Limb (tissue), 2 donors: ENCODE measurements around the gene SNCA.
A peak's percentile ranks its signal among the peaks of the same experiment; 100 is the strongest.

Experiments
- DNase-seq, 2 donors: peaks; one replicate each; pipeline ENCODE4 v3.0.0-alpha.2; 2016; ENCODE audit errors: extremely low spot score in 2 of 2

Gene SNCA

GRCh38 chr4:89814362-89814761 lies 22.6 kb downstream of the SNCA start:
- no peak for DNase-seq

GRCh38 chr4:89813197-89813596 lies 23.8 kb downstream of the SNCA start:
- no peak for DNase-seq

GRCh38 chr4:89807441-89808140 lies 29.4 kb downstream of the SNCA start:
- DNase-seq, result no peak

GRCh38 chr4:89805297-89805696 lies 31.7 kb downstream of the SNCA start:
- DNase-seq, result no peak

GRCh38 chr4:89803915-89804314 lies 33.0 kb downstream of the SNCA start:
- DNase-seq, result no peak

GRCh38 chr4:89803036-89803435 lies 33.9 kb downstream of the SNCA start:
- no peak for DNase-seq

- no peak for DNase-seq
These were observed 36.3 kb downstream of the SNCA start for GRCh38 chr4:89800527-89801103.

GRCh38 chr4:89800012-89800516 lies 36.9 kb downstream of the SNCA start:
- DNase-seq, result no peak

GRCh38 chr4:89799071-89799470 lies 37.9 kb downstream of the SNCA start:
- DNase-seq, result no peak

- peak in 1 of 2 donors; percentile 29 for DNase-seq
These were observed 39.8 kb downstream of the SNCA start for GRCh38 chr4:89797117-89797516.

GRCh38 chr4:89788206-89789072 lies 48.5 kb downstream of the SNCA start:
- DNase-seq, result no peak

GRCh38 chr4:89784686-89785231 lies 52.2 kb downstream of the SNCA start:
- DNase-seq, result no peak

GRCh38 chr4:89781321-89781720 lies 55.6 kb downstream of the SNCA start:
- no peak for DNase-seq

- DNase-seq, result no peak
These were observed 63.2 kb downstream of the SNCA start for GRCh38 chr4:89773805-89774204.

- no peak for DNase-seq
These were observed 67.1 kb downstream of the SNCA start for GRCh38 chr4:89769856-89770255.

GRCh38 chr4:89767924-89768323 lies 69.0 kb downstream of the SNCA start:
- no peak for DNase-seq

- DNase-seq, result peak; percentile 40 to 64
These were observed 71.0 kb downstream of the SNCA start for GRCh38 chr4:89765966-89766365.

GRCh38 chr4:89765528-89765927 lies 71.4 kb downstream of the SNCA start:
- DNase-seq, result peak in 1 of 2 donors; percentile 18

- no peak for DNase-seq
These were observed 74.7 kb downstream of the SNCA start for GRCh38 chr4:89762311-89762710.

- no peak for DNase-seq
These were observed 77.5 kb downstream of the SNCA start for GRCh38 chr4:89759426-89759825.

GRCh38 chr4:89757154-89757719 lies 79.7 kb downstream of the SNCA start:
- no peak for DNase-seq

GRCh38 chr4:89755220-89755619 lies 81.7 kb downstream of the SNCA start:
- DNase-seq, result no peak
